Ovary (tissue), 3 donors: ENCODE data around the gene LIPC.

ENCODE experiments used
- POLR2A ChIP-seq: fragments of 450-650 bp; IDR thresholded peaks from one replicate; pipeline ENCODE4 v1.6.1; 2017; ENCODE audit warnings: antibody characterized with exemption, mild to moderate bottlenecking, moderate library complexity
- TF ChIP-seq, protein P1 (sequence below), 3 donors: fragments of 450-650 bp in 2 of 3; fragments of 200-600 bp in 1 of 3; IDR thresholded peaks; one replicate each; pipeline versions ENCODE4 v1.5.1 to v1.8.0; 2016 to 2022; ENCODE audit warnings: antibody characterized with exemption in 3 of 3, mild to moderate bottlenecking in 1 of 3
- donor health status: DM: no; HTN: no; CAD: no.

- TF ChIP-seq, protein P1, sequence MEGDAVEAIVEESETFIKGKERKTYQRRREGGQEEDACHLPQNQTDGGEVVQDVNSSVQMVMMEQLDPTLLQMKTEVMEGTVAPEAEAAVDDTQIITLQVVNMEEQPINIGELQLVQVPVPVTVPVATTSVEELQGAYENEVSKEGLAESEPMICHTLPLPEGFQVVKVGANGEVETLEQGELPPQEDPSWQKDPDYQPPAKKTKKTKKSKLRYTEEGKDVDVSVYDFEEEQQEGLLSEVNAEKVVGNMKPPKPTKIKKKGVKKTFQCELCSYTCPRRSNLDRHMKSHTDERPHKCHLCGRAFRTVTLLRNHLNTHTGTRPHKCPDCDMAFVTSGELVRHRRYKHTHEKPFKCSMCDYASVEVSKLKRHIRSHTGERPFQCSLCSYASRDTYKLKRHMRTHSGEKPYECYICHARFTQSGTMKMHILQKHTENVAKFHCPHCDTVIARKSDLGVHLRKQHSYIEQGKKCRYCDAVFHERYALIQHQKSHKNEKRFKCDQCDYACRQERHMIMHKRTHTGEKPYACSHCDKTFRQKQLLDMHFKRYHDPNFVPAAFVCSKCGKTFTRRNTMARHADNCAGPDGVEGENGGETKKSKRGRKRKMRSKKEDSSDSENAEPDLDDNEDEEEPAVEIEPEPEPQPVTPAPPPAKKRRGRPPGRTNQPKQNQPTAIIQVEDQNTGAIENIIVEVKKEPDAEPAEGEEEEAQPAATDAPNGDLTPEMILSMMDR (IDR thresholded peaks at IDR 0.05), result no peak
- TF ChIP-seq POLR2A, result no peak
Observed at GRCh38 chr15:58390118-58390517, 41.7 kb upstream of the LIPC start.
